Stimulated activated CD8-positive, alpha-beta memory T cell treated with anti-CD3 and anti-CD28 coated beads, Interleukin-15, amount 100 ng/mL, for 1 hour (primary cell): ENCODE data around the gene C9orf153.

ENCODE experiments used
- DNase-seq: peaks from one replicate; pipeline ENCODE4 v3.0.0-alpha.2; 2020; ENCODE audit warnings: low read depth

Gene C9orf153

DNA sequence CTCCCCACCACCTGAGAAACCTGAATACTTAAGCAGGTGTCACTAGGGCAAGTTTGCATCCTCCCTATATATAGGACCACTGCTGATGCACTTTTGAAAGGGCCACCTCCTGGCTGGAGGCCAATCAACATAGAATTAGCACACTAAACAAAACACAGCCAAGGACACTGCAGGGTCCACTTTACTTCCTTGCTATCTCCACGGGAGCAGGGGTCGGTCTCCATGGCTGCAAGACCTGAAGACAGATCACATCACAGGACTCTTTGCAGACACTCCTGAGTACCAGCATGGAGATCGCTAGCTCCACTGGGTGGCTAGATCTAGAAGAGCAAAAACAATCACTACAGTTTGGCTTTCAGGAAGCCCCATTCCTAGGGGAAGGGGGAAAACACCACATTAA, 72.3 kb downstream of the C9orf153 start:
- DNase-seq: no peak

- DNase-seq: no peak
These were observed 72.8 kb downstream of the C9orf153 start for GRCh38 chr9:86186696-86187095.

GRCh38 chr9:86185872-86186271, 73.6 kb downstream of the C9orf153 start:
- DNase-seq: no peak

- DNase-seq: no peak
These were observed 75.3 kb downstream of the C9orf153 start for GRCh38 chr9:86184138-86184524.

- DNase-seq: no peak
These were observed 76.0 kb downstream of the C9orf153 start for GRCh38 chr9:86183229-86184137.

GRCh38 chr9:86181379-86182315, 77.8 kb downstream of the C9orf153 start:
- no peak for DNase-seq

GRCh38 chr9:86178503-86178902, 81.0 kb downstream of the C9orf153 start:
- no peak for DNase-seq

GRCh38 chr9:86177995-86178394, 81.5 kb downstream of the C9orf153 start:
- no peak for DNase-seq

- DNase-seq: no peak
These were observed 83.0 kb downstream of the C9orf153 start for GRCh38 chr9:86176468-86176867.

- no peak for DNase-seq
These were observed 83.6 kb downstream of the C9orf153 start for GRCh38 chr9:86175743-86176456.

- DNase-seq: no peak
These were observed 84.2 kb downstream of the C9orf153 start for GRCh38 chr9:86175223-86175622.
